HG03064 (cell line): ENCODE results near the gene TXLNA.

Experiments
- ATAC-seq: cut with Tn5 transposase; IDR thresholded peaks from one replicate; pipeline ENCODE4 v1.9.1; 2021; ENCODE audit warnings: low read depth; ENCODE audit not compliant: unreplicated experiment

Gene TXLNA

DNA sequence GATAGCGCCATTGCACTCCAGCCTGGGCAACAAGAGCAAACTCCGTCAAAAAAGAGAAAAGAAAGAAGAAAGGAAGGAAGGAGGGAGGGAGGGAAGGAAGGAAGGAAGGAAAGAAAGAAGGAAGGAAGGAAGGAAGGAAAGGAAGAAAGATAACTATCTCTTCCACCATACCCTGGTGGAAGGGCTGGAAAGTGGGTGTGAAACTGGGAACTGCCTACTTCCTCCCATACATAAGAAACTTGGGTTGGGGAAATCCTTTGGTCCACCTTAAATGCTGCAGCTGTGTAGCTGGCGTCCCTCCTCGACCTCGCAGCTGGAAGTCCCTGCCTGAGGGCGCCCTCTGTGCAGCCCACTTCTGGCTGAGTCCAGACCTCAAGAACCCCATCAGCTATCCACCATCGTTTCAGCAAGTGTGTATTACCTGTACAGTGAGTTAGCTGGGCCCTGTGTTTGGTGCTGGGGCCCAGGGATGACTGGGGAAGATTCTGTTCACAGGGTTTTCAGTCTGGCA lies 62.9 kb downstream of the TXLNA start:
- no peak for ATAC-seq

DNA sequence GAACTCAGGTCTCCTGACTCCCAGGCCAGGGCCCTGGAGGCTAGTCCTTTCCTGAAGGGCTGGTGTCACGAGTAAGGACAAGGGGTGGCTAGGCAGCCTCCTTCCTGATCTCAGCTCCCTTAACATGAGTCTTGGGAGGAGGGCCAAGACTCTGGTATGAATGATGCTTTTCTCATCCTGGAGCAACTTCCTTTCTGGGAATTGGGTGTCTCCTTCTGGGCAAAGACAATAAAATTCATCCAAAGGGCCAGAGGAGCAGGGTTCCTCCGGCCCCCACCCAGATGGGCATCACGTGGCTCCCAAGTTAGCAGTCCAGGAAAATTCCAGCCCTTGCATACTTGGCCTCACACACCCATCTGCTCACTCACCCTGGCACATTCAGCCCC lies 67.4 kb downstream of the TXLNA start, which contains the start of gene FAM167B:
TSS of gene FAM167B (plus strand) at position 335 of the 386 bp plus-strand sequence. CDS start 200 bp downstream, outside the sequence.
- no peak for ATAC-seq

GRCh38 chr1:32247452-32247851 lies 68.0 kb downstream of the TXLNA start:
- ATAC-seq: no peak
